Erythroblast (primary cell): ENCODE results near the gene PDE10A.

Experiments
- GATA1 ChIP-seq: IDR thresholded peaks from 2 replicates; pipeline ENCODE4 v1.6.1; 2011; ENCODE audit warnings: low read depth, mild to moderate bottlenecking, control low read depth, low read length, moderate library complexity
- POLR2A ChIP-seq: IDR thresholded peaks from 2 replicates; pipeline ENCODE4 v1.6.1; 2011; ENCODE audit warnings: mild to moderate bottlenecking, low read length

DNA sequence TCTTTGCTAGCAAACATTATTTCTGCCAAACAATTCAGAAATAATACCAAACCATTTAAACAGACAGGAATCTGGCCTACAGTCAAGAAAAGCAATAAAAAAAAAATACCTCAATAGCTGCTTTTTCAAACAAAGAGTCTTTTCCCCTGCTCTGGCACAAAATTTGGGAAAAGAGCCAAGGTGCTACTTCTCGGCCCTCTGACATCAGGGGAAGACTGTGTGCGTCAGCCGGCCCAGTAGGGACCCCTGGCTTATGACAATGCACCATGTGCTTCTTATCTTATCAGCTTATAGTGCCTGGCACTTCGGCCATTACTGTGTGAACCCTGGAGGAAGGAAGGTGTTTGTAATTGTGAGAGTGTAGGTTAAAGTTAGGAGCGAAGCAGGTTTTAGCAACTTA is 89.4 kb downstream of the PDE10A start:
- TF ChIP-seq POLR2A (no peak), GATA1 (no peak)
